ENCODE results near the gene FTO. TPM values are rescaled to one million over a fixed set of nuclear protein-coding genes. Genes with fewer than 3 reads are reported as not detected.

FTO gene
- polyA plus RNA-seq, 1 donor from 2014 or later, result 80.1 TPM

GRCh38 chr16:54118846-54119245 lies 414.9 kb downstream of the FTO start:
- TF ChIP-seq POLR2AphosphoS5 (IDR thresholded peaks at IDR 0.05), result no peak
- TF ChIP-seq TAF1 (IDR thresholded peaks at IDR 0.05; ENCODE audit: low read depth), result no peak
- TF ChIP-seq REST (IDR thresholded peaks at IDR 0.05; ENCODE audit: borderline replicate concordance), result no peak
- no peak for TF ChIP-seq EZH2 (IDR thresholded peaks at IDR 0.05; ENCODE audit: borderline replicate concordance, insufficient read depth, low read length, poor library complexity, severe bottlenecking)
- no peak for TF ChIP-seq MXI1 (conservative IDR thresholded peaks at IDR 0.05; ENCODE audit: poor library complexity, severe bottlenecking)
- Histone ChIP-seq H3K36me3 (ENCODE audit: insufficient read depth, low read length) (no peaks in the 10 kb centered on the region), H3K79me2 (replicated peaks; ENCODE audit: insufficient read depth, low read length) (no peaks in the 10 kb centered on the region), H4K20me1 (ENCODE audit: insufficient read depth) (no peaks in the 10 kb centered on the region), H3F3A (ENCODE audit: insufficient read depth, low read length, poor library complexity, severe bottlenecking) (no peaks in the 10 kb centered on the region), H3K27ac (ENCODE audit: low read length) (no peak overlapping the region), H3K4me3 (ENCODE audit: low read length) (no peak overlapping the region), H3K9me2 (ENCODE audit: insufficient read depth, low read length) (no peaks in the 10 kb centered on the region), H3K9ac (ENCODE audit: low read length) (no peak overlapping the region), H3K4me2 (ENCODE audit: low read length) (no peak overlapping the region), H2AFZ (ENCODE audit: low read depth, low read length) (no peak overlapping the region), H3K9me3 (ENCODE audit: low read length) (no peaks in the 10 kb centered on the region), H3K27me3 (ENCODE audit: insufficient read depth, low read depth, low read length) (no peaks in the 10 kb centered on the region)

- Histone ChIP-seq H3K79me2 (replicated peaks; ENCODE audit: insufficient read depth, low read length) (no peaks in the 10 kb centered on the region), H3K9me2 (ENCODE audit: insufficient read depth, low read length) (no peaks in the 10 kb centered on the region), H3F3A (ENCODE audit: insufficient read depth, low read length, poor library complexity, severe bottlenecking) (no peaks in the 10 kb centered on the region), H3K27me3 (ENCODE audit: insufficient read depth, low read depth, low read length) (no peaks in the 10 kb centered on the region), H3K9ac (ENCODE audit: low read length) (no peak overlapping the region), H3K9me3 (ENCODE audit: low read length) (no peaks in the 10 kb centered on the region), H3K36me3 (ENCODE audit: insufficient read depth, low read length) (no peaks in the 10 kb centered on the region), H3K4me3 (ENCODE audit: low read length) (no peak overlapping the region), H4K20me1 (ENCODE audit: insufficient read depth) (no peaks in the 10 kb centered on the region), H2AFZ (ENCODE audit: low read depth, low read length) (no peak overlapping the region), H3K4me2 (ENCODE audit: low read length) (no peak overlapping the region), H3K27ac (ENCODE audit: low read length) (no peak overlapping the region)
- TF ChIP-seq POLR2AphosphoS5 (IDR thresholded peaks at IDR 0.05) (no peak), MXI1 (conservative IDR thresholded peaks at IDR 0.05; ENCODE audit: poor library complexity, severe bottlenecking) (no peak), RAD21 (conservative IDR thresholded peaks at IDR 0.05) (no peak)
Observed at GRCh38 chr16:54120846-54121480, 417.0 kb downstream of the FTO start.

- no peaks in the 10 kb centered on the region for H3K9me2 ChIP-seq (ENCODE audit: insufficient read depth, low read length)
- H3K9me3 ChIP-seq (ENCODE audit: low read length), result no peaks in the 10 kb centered on the region
- TF ChIP-seq CTCF (IDR thresholded peaks at IDR 0.05; ENCODE audit: poor library complexity, severe bottlenecking) (no peak), RAD21 (conservative IDR thresholded peaks at IDR 0.05) (no peak), EP300 (conservative IDR thresholded peaks at IDR 0.05; ENCODE audit: poor library complexity, severe bottlenecking) (no peak)
- no peaks in the 10 kb centered on the region for H3F3A ChIP-seq (ENCODE audit: insufficient read depth, low read length, poor library complexity, severe bottlenecking)
- no peak overlapping the region for H3K27ac ChIP-seq (ENCODE audit: low read length)
- no peaks in the 10 kb centered on the region for H3K79me2 ChIP-seq (replicated peaks; ENCODE audit: insufficient read depth, low read length)
- H4K20me1 ChIP-seq (ENCODE audit: insufficient read depth), result no peaks in the 10 kb centered on the region
- no peak overlapping the region for H2AFZ ChIP-seq (ENCODE audit: low read depth, low read length)
- no peak overlapping the region for H3K4me2 ChIP-seq (ENCODE audit: low read length)
- H3K36me3 ChIP-seq (ENCODE audit: insufficient read depth, low read length), result no peaks in the 10 kb centered on the region
- no peaks in the 10 kb centered on the region for H3K27me3 ChIP-seq (ENCODE audit: insufficient read depth, low read depth, low read length)
- H3K9ac ChIP-seq (ENCODE audit: low read length), result no peak overlapping the region
- H3K4me3 ChIP-seq (ENCODE audit: low read length), result no peak overlapping the region
Observed at GRCh38 chr16:54121539-54122295, 417.8 kb downstream of the FTO start.

Data from neural cell (in vitro differentiated cells).